Karpas-422 (cell line): ENCODE results near the gene FARS2. TPM values are rescaled to one million over a fixed set of nuclear protein-coding genes. Genes with fewer than 3 reads are reported as not detected.

Source experiments
- DNase-seq: peaks from one replicate; pipeline ENCODE4 v3.0.0-alpha.2; 2015
- H2AFZ ChIP-seq: fragments of 200-600 bp; sonication (generic); 2 replicates; pipeline ENCODE4 v1.6.1; 2014; ENCODE audit warnings: antibody characterized with exemption, low read length, mixed read lengths
- H3K27ac ChIP-seq: fragments of 200-600 bp; sonication (generic); 2 replicates; pipeline ENCODE4 v1.5.1; 2014; ENCODE audit warnings: mild to moderate bottlenecking, low read length, moderate library complexity
- H3K27me3 ChIP-seq: fragments of 200-600 bp; sonication (generic); 2 replicates; pipeline ENCODE4 v1.6.1; 2014; ENCODE audit warnings: low read length, mixed read lengths
- H3K36me3 ChIP-seq: fragments of 200-600 bp; sonication (generic); 2 replicates; pipeline ENCODE4 v1.6.1; 2014; ENCODE audit warnings: low read length, mixed read lengths; ENCODE audit not compliant: insufficient read depth
- H3K4me1 ChIP-seq: fragments of 200-600 bp; sonication (generic); 2 replicates; pipeline ENCODE4 v1.6.1; 2014; ENCODE audit warnings: mild to moderate bottlenecking, low read length, mixed read lengths
- H3K4me2 ChIP-seq: fragments of 200-600 bp; sonication (generic); 2 replicates; pipeline ENCODE4 v1.6.1; 2014; ENCODE audit warnings: low read length, low read depth, mild to moderate bottlenecking; ENCODE audit not compliant: poor library complexity, severe bottlenecking
- H3K4me3 ChIP-seq: fragments of 200-600 bp; sonication (generic); 2 replicates; pipeline ENCODE4 v1.5.1; 2014; ENCODE audit warnings: mild to moderate bottlenecking, antibody characterized with exemption, low read length, mixed read lengths
- H3K79me2 ChIP-seq: fragments of 200-600 bp; sonication (generic); 2 replicates; pipeline ENCODE4 v1.6.1; 2014; ENCODE audit warnings: mild to moderate bottlenecking, low read length, mixed read lengths
- H3K9ac ChIP-seq: fragments of 200-600 bp; sonication (generic); 2 replicates; pipeline ENCODE4 v1.6.0; 2014; ENCODE audit warnings: low read length
- H3K9me2 ChIP-seq: fragments of 200-600 bp; sonication (generic), shearing (Covaris generic); replicated peaks from 2 replicates; pipeline ENCODE4 v1.6.0; 2014; ENCODE audit warnings: mild to moderate bottlenecking, low read length, moderate library complexity; ENCODE audit not compliant: insufficient read depth
- H3K9me3 ChIP-seq: fragments of 300-700, 200-600 bp; sonication (generic); 2 replicates; pipeline ENCODE4 v1.6.1; 2014; ENCODE audit warnings: low read length, mixed read lengths
- H4K20me1 ChIP-seq: fragments of 200-600 bp; sonication (generic); 2 replicates; pipeline ENCODE4 v1.6.1; 2014; ENCODE audit warnings: mild to moderate bottlenecking, antibody characterized with exemption, low read length, low read depth; ENCODE audit not compliant: insufficient read depth
- total RNA-seq: library from RNA; depleted of rRNA; stranded (reverse); fragments of >200 nt; shearing (Covaris generic); gene quantifications from 2 replicates; pipeline ENCODE4 v1.2.3, GENCODE V29; 2014; ENCODE audit warnings: low replicate concordance

FARS2 gene
- total RNA-seq, 1 experiment from 2014 or later, result 9.0 TPM

DNA sequence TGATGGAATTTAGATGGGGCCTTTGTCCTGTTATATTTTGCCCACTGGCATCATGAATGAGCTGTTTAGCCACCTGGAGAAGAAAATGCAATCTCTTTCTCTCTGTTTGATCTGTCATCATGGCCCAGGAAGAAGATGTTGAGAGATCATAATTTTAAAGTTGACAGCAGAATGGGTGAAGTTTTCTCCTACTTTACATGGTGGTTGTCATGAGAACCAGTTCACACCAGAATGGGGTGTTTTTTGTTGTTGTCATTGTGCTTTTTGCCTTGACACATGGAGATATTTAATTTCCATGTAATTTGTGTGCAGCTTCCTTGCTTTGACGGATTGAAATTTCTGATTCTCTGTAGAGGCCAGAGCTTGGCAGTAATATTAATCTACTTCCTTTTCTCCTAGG lies 122.5 kb downstream of the FARS2 start:
- Histone ChIP-seq H2AFZ (no peak overlapping the region), H3K27ac (no peak overlapping the region)
- DNase-seq, result no peak

DNA sequence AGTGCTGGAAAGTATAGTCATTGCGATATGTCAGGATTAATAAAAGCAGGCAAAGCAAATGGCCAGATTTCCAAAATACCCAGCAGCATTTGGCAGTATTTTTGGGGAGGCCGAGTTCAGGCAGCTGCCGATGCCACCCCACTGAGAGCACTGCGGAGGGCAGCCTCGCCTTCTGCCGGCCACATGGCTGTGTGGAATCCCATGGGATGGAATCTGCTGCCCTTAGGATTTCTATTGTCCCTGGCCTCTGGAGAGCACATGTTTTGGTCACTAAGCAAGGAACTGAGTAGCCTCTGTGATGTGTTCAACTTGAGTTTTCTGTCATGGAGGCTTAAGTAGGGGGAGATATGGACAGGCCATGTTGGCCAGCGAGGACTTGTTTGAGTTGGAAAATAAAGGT lies 123.0 kb downstream of the FARS2 start:
- no peaks in the 10 kb centered on the region for H3K79me2 ChIP-seq
- peaks cover 54% of the 10 kb centered on the region for H4K20me1 ChIP-seq
- no peaks in the 10 kb centered on the region for H3K36me3 ChIP-seq
- no peaks in the 10 kb centered on the region for H3K9me2 ChIP-seq
- DNase-seq, result no peak
- no peak overlapping the region for H3K4me3 ChIP-seq
- H2AFZ ChIP-seq, result no peak overlapping the region
- no peaks in the 10 kb centered on the region for H3K27me3 ChIP-seq
- no peak overlapping the region for H3K4me2 ChIP-seq
- H3K4me1 ChIP-seq, result no peaks in the 10 kb centered on the region
- no peaks in the 10 kb centered on the region for H3K9me3 ChIP-seq
- H3K27ac ChIP-seq, result no peak overlapping the region
- no peak overlapping the region for H3K9ac ChIP-seq

More for the DNA sequence above, 122.5 kb downstream of the FARS2 start:
- Histone ChIP-seq H3K4me1 (no peaks in the 10 kb centered on the region), H3K9me3 (no peaks in the 10 kb centered on the region), H3K79me2 (no peaks in the 10 kb centered on the region), H3K27me3 (no peaks in the 10 kb centered on the region), H4K20me1 (peaks cover 56% of the 10 kb centered on the region), H3K4me2 (no peak overlapping the region), H3K36me3 (no peaks in the 10 kb centered on the region), H3K9ac (no peak overlapping the region), H3K9me2 (no peaks in the 10 kb centered on the region), H3K4me3 (no peak overlapping the region)

DNA sequence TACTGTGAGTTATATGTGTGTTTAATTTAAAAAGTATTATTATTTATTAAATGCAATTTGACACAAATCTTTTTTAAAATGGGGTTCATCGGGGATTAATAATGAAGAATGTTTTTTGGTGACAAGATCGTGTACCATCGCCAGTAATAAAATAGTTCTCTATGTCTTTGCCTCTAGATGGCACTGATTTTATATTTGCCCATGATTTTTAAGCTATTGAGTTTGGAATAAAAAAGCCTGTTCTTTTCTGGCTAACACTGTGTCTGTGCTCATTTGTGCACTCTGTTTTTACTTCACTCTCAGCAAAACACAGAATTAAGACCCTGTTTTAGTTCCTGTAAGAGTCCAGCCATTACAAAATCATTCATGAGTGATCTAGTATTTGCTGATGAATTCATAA lies 127.0 kb downstream of the FARS2 start:
- Histone ChIP-seq H3K9me3 (no peaks in the 10 kb centered on the region), H3K79me2 (no peaks in the 10 kb centered on the region), H3K27me3 (no peaks in the 10 kb centered on the region), H3K4me1 (no peaks in the 10 kb centered on the region), H3K9me2 (no peaks in the 10 kb centered on the region), H2AFZ (no peak overlapping the region), H3K4me3 (no peak overlapping the region), H4K20me1 (peaks cover 57% of the 10 kb centered on the region), H3K36me3 (no peaks in the 10 kb centered on the region), H3K27ac (no peak overlapping the region), H3K9ac (no peak overlapping the region), H3K4me2 (no peak overlapping the region)
- no peak for DNase-seq

DNA sequence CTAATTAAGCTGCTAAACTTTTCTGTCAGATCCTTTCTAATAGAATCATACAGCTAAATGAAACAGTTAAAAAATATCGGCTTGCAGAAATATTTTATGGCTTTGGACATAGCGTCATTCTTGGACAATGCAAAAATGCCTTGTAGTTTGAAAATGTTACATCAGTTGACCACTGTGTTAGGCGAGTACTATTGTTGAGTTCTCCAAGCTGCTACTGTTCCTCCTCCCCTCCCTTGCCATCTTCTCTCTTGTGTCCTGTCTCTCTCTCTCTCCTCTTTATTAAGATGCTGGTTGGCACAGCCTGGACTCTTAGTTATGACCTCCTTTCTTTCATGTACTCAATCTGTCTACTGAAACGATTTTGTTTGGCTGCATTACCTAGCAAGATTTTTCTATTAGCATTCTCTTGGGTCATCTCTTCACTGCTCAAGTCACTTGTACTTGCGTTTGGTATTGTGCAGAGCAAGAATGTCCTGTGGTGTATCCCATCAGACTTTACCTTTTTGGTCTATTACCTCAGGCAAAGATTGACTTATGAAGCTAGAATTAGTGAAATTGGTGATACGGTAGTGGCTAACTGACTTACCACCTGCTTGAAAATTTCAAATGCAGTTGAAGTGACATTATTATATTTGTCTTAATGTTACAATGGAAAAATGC lies 127.9 kb downstream of the FARS2 start:
- H3K9me3 ChIP-seq, result no peaks in the 10 kb centered on the region
- no peak for DNase-seq
- no peaks in the 10 kb centered on the region for H3K79me2 ChIP-seq
- no peaks in the 10 kb centered on the region for H3K4me1 ChIP-seq
- no peak overlapping the region for H3K4me2 ChIP-seq
- peaks cover 53% of the 10 kb centered on the region for H4K20me1 ChIP-seq
- H2AFZ ChIP-seq, result no peak overlapping the region
- no peak overlapping the region for H3K9ac ChIP-seq
- no peaks in the 10 kb centered on the region for H3K36me3 ChIP-seq
- no peaks in the 10 kb centered on the region for H3K9me2 ChIP-seq
- H3K27ac ChIP-seq, result no peak overlapping the region
- no peaks in the 10 kb centered on the region for H3K27me3 ChIP-seq
- no peak overlapping the region for H3K4me3 ChIP-seq

DNA sequence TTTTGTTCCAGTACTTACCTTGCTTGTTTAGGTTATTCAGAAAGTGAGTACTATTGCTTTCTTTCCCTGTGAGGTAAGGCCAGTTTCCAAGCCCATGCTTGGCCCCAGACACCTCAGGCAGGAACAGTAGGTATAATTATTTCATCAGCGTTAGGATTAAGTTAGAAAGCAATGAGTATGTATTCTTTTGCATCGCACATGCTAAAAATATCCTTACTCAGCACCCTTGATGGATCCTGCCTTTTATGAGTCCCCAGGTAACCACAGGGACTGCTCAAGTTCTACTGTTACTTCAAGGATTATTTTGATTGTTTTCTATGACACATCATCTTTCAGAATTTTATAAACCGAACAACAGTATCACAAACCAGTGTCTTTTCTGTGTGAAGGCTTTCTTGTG lies 128.9 kb downstream of the FARS2 start:
- Histone ChIP-seq H4K20me1 (peaks cover 45% of the 10 kb centered on the region), H3K27ac (no peak overlapping the region), H3K4me2 (no peak overlapping the region), H2AFZ (no peak overlapping the region), H3K27me3 (no peaks in the 10 kb centered on the region), H3K9me3 (no peaks in the 10 kb centered on the region), H3K4me1 (no peaks in the 10 kb centered on the region), H3K4me3 (no peak overlapping the region), H3K9ac (no peak overlapping the region), H3K36me3 (no peaks in the 10 kb centered on the region), H3K9me2 (no peaks in the 10 kb centered on the region), H3K79me2 (no peaks in the 10 kb centered on the region)
- DNase-seq, result no peak

DNA sequence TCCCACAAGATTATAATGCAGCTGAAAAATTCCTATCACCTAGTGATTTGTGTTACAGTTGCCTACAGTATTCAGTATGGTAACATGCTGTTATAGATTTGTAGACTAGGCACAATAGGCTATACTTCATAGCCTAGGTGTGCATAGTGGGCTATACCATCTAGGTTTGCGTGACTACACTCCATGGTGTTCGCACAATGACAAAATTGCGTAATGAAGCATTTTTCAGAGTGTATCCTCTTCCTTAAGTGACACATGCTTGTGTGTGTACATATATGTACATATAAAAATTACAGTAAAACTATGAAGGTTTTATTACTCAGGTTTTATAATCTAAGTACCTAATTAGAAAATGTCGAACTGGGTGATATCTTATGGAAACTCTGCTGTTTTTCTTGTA lies 133.0 kb downstream of the FARS2 start:
- H3K27me3 ChIP-seq, result no peaks in the 10 kb centered on the region
- no peaks in the 10 kb centered on the region for H3K9me3 ChIP-seq
- H3K27ac ChIP-seq, result no peak overlapping the region
- H3K9ac ChIP-seq, result no peak overlapping the region
- no peak overlapping the region for H3K4me3 ChIP-seq
- no peaks in the 10 kb centered on the region for H3K79me2 ChIP-seq
- no peak for DNase-seq
- H3K4me2 ChIP-seq, result no peak overlapping the region
- H3K36me3 ChIP-seq, result no peaks in the 10 kb centered on the region
- H3K4me1 ChIP-seq, result no peaks in the 10 kb centered on the region
- no peaks in the 10 kb centered on the region for H3K9me2 ChIP-seq
- H2AFZ ChIP-seq, result no peak overlapping the region
- peaks cover 30% of the 10 kb centered on the region for H4K20me1 ChIP-seq

DNA sequence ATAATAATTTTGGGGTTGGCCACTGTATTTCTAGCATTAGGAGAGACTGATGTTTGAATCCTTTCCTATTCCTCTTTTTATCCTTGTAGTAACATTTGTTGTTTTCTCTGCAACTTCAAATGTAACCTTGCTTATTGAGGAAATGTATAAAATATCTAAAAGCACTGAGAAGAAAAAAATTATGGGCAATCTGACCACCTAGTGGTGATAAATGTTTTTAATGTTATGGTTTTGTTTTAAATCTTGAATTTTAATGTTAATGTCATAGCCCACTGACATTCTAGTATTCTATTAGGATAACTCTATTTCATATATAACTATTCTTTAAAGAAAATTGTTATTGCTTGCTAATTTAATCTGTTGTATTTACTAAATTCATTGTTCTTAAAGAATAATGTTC lies 134.4 kb downstream of the FARS2 start:
- no peaks in the 10 kb centered on the region for H3K36me3 ChIP-seq
- H3K27ac ChIP-seq, result no peak overlapping the region
- no peak overlapping the region for H2AFZ ChIP-seq
- H3K9me2 ChIP-seq, result no peaks in the 10 kb centered on the region
- no peaks in the 10 kb centered on the region for H3K4me1 ChIP-seq
- H3K4me2 ChIP-seq, result no peak overlapping the region
- H3K27me3 ChIP-seq, result no peaks in the 10 kb centered on the region
- H3K9me3 ChIP-seq, result no peaks in the 10 kb centered on the region
- no peaks in the 10 kb centered on the region for H3K79me2 ChIP-seq
- H3K9ac ChIP-seq, result no peak overlapping the region
- H3K4me3 ChIP-seq, result no peak overlapping the region
- no peak for DNase-seq
- peaks cover 25% of the 10 kb centered on the region for H4K20me1 ChIP-seq

DNA sequence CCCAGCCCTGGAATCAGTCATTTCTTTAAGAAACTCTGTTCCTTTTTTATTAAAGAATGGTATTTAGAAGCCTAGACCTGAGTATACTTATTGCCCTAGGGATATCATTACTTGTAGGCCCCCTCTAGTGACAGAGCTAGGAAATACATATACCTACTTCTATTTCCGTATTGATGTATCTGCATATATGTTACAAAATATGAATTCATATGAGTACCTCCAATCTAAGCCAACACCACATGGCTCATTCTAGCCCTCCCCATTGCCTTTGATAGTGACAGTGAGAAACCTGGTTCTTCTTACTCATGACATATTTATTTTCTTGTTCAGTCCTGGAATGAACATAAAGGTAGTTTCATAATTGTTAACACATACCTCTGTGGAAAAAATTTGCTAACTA lies 137.2 kb downstream of the FARS2 start:
- Histone ChIP-seq H3K9me3 (no peaks in the 10 kb centered on the region), H3K36me3 (no peaks in the 10 kb centered on the region), H3K9me2 (no peaks in the 10 kb centered on the region), H3K4me1 (no peaks in the 10 kb centered on the region), H2AFZ (no peak overlapping the region), H3K4me3 (no peak overlapping the region), H3K79me2 (no peaks in the 10 kb centered on the region), H3K9ac (no peak overlapping the region), H4K20me1 (peaks cover 34% of the 10 kb centered on the region), H3K27me3 (no peaks in the 10 kb centered on the region), H3K4me2 (no peak overlapping the region), H3K27ac (no peak overlapping the region)
- DNase-seq, result peak; percentile 84
